ENCODE measurements around the gene NOTUM.

GRCh38 chr17:81931557-81932332 lies 29.2 kb downstream of the NOTUM start:
- TF ChIP-seq CTCF (conservative IDR thresholded peaks at IDR 0.05) (no peak), EZH2 (IDR thresholded peaks at IDR 0.05; ENCODE audit: low read depth) (no peak)

Data from PC-9 (cell line).